ENCODE data around the gene MSANTD2.
A peak's percentile ranks its signal among the peaks of the same experiment; 100 is the strongest.
"Not testable (repeated sequence)": the region's sequence is repeated elsewhere in the genome, so short reads cannot be mapped to it uniquely, and the experiment has no call there.

Gene MSANTD2

GRCh38 chr11:124817036-124817435, 16.8 kb upstream of the MSANTD2 start:
- no peak for DNase-seq

DNA sequence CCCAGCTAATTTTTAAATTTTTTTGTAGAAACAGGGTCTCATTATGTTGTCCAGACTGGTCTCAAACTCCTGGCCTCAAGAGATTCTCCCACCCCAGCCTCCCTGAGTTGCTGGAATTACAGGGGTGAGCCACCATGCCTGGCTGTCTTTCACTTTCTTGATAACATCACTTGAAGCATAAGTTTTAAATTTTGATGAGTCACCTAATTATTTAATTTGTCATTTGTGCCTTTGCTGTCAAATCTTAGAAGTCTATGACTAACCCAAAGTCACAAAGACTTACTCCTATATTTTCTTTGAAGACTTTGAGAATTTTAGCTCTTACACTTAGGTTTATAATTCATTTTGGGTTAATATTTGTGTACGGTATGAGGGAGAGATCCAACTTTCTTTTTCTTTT, 14.5 kb upstream of the MSANTD2 start:
- no peak for DNase-seq

GRCh38 chr11:124812876-124813275, 12.7 kb upstream of the MSANTD2 start:
- DNase-seq, result no peak

DNA sequence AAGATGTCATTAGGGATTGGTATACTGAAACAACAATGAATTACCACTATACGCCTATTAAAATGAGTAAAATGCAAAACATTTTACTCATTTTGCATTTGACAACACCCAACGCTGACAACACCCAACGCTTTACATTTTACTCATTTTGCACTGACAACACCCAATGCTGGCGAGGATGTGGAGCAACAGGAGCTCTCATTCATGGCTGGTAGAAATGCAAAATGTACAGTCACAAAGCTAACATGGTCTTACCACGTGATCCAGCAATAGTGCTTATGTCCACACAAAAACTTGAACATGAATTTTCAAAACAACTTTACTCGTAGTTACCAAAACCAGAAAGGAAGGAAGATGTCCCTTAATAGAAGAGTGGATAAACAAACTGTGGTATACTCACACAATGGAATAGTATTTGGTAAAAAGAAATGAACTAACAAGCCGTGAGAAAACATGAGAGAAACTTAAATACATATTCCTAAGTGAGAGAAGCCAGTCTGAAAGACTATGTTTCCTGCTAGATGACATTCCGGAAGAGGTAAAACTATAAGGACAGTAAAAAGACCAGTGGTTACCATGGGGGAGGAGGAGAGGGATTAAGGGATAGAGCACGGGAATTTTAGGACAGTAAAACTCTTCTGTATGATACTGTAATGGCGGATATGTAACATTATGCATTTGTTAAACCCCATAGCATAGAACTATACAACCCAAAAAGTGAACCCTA, 11.4 kb upstream of the MSANTD2 start:
- no peak for DNase-seq

GRCh38 chr11:124807660-124808270, 7.6 kb upstream of the MSANTD2 start:
- no peak for DNase-seq

- no peak for DNase-seq
These were observed 7.0 kb upstream of the MSANTD2 start for GRCh38 chr11:124807201-124807600.

DNA sequence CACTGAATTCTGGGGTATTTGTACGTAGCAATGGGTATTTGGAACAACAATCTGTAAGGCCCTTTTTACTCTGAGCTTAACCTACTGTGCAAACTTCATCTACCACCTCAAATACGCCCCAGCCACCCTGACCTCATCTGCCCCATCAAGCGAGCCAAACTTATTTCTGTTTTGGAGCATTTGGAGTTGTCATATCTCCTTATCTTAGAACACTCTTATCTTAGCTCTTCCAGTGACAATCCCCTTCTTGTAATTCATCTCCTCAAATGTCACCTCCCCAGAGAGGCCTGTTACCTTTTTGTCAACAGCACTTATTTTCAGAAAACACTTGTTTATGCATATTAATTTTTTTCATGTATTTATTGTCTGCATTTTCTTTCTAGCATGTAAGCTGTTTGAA, 4.7 kb upstream of the MSANTD2 start:
- DNase-seq, result no peak

- DNase-seq, result no peak
These were observed 1.6 kb upstream of the MSANTD2 start for GRCh38 chr11:124801636-124802312.

DNA sequence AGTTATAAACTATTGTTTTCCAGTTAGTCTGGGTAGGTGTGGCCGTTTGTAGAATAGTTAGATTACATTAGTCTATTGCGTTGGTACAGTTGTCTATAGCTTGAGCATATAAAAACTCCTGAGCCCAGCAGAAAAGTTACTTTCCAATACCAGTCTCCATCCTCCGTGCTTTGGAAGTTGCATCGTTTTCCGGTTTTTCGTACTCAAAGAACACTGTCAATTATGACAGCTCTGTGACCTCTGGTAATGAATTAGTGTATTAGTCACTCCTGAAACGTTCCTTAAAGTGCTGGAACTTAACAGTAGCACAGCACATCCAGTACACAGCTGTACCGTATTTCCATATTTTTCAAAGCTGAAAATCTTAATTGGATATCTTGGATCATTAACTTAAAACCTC, 808 bp upstream of the MSANTD2 start:
- peak; percentile 28 for DNase-seq

GRCh38 chr11:124799348-124800225, 619 bp downstream of the MSANTD2 start:
- peak; percentile 42 for DNase-seq

GRCh38 chr11:124798991-124799347, 1.2 kb downstream of the MSANTD2 start:
- DNase-seq, result peak; percentile 11

- DNase-seq, result no peak
These were observed 3.9 kb downstream of the MSANTD2 start for GRCh38 chr11:124796312-124796711.

- peak; percentile 56 for DNase-seq
These were observed 6.5 kb downstream of the MSANTD2 start for GRCh38 chr11:124793466-124794278.

DNA sequence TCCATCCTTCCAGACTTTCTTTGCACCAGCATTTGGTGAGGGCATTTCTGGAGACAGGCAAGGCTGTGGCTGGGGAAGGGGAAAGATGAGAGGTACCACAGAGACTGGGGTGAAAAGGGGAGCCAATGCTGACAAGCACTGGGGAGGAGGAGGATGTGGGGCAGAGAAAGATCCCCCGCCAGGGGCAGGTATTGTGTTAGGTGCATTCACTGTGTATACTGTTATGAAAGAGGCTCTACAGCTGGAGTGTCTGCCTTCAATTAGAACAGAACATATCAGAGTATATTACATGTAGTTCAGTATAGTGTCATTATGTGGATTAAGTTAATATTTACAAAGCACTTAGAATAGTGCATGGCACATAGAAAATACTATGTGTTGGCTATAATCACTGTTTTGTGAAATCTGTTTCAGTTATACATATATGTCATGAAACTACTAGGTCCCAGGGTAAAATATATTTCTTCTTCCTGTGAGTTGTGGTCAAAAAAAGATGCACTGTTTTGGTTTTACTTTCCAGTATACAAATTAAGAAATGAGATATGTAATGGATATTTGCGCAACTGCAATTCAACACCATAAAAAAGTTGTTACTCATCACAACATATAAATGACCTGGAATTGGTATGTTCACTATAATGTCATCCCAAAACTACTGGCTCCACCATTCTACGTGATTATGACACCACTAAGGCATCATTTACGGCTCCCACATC, 8.4 kb downstream of the MSANTD2 start:
- DNase-seq, result peak; percentile 10

- DNase-seq, result no peak
These were observed 11.7 kb downstream of the MSANTD2 start for GRCh38 chr11:124788521-124788920.

GRCh38 chr11:124784051-124784450, 16.2 kb downstream of the MSANTD2 start:
- DNase-seq, result no peak

DNA sequence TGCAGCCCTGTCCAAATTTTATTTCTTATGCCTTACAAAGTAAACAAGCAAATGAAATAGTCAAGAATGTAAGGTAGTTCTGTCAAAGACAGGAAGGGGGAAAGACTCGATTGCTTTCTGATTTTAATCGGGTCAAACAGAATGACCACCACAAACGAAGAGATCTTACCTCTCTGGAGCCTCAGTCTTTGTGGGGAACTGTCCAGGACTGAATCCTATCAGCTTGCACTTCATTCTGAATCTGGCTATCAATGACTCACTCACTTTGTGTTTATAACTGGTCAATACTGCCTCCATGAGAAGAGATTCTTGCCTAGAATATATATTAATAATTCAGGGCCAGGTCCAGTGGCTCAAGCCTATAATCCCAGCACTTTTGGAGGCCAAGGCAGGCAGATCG, 17.2 kb downstream of the MSANTD2 start:
- DNase-seq, result no peak

DNA sequence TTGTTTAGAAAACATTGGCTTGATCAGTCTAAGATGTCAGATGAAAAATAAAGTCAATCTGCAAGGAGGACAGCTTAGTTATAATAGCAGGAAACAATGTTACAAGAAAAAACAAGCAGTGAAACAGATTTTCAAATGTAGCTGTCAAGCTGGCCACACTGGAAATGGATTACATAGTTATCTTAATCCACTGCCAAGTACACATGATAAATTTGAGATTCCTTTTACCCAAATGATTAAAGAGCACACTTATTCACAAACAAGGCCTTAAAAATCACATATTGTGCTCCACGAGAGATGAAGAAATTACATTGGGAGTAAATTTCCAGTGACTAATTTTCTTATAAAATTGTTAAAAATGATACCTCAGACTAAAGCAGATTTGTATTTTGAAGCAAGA, 20.6 kb downstream of the MSANTD2 start:
- DNase-seq, result no peak

DNA sequence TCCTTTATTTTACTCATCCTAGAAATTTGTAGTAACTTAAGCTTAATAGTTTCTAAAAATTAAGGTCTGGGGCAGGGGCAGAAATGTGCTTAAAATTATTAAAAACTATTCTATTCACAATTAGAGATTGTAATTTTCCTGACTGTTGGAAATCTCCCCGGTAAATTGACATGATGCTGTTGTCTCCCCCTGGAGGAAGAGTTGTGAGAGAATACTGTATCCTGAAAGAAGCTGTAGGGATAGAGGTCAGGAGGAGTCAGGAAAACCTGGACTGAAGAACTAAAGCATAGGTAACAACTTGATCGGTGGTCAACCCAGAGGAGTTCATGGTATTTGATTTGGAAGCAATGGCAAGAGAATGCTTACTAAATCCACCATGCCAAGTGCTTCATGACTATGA, 21.9 kb downstream of the MSANTD2 start:
- no peak for DNase-seq

DNA sequence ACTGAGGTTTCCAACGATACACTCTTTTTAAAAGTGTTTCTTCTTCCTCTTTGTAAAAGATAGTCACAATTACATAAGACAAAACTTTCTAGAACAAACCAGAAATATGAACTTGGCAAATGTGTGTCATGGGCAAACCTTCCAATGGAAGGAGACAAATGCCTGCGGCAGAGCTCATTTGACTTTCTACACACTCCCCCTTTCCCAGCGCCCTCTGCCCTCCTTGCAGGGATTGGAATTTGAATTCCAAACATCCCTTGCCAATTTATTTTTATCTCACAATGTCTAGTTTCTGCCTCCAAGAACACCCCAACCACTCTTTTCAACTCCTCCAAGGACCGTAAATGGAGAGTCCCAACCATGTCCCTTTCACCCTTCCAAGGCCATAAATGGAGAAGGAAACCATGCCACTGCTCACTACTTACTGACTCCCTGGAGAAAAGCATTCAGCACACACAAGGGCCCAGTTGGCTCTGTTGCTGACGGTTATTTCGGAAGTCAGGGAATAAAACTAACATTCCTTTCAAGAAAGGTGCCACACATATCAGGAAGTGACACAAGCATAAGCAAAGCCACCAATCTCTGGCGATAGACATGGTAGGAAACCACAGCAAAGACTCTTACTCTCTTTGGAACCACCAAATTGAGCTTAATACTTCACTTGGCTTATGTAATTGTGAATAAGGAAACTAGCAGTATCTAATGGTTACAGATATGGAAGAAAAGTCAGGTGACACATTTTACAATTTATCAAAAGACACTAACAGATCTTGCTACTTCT, 23.2 kb downstream of the MSANTD2 start:
- DNase-seq, result no peak

- DNase-seq, result not testable (repeated sequence)
These were observed 29.2 kb downstream of the MSANTD2 start for GRCh38 chr11:124770959-124771358.

Measured in activated CD4-positive, alpha-beta T cell treated with anti-CD3 and anti-CD28 coated beads, Interleukin-2, Interleukin-6, amounts not matched to agents 100 ng/mL and 50 ng/mL, durations not matched to agents 16 hours and 8 hours (primary cell).